B cell (primary cell): Measurements from ENCODE around the gene ZNF302.

ENCODE experiments used
- EZH2 ChIP-seq: IDR thresholded peaks from 2 replicates; pipeline ENCODE4 v1.6.1; 2012; ENCODE audit warnings: borderline replicate concordance, low read depth, mild to moderate bottlenecking, moderate library complexity, low read length; ENCODE audit not compliant: insufficient read depth, poor library complexity, severe bottlenecking
- TF ChIP-seq, protein P1 (sequence below): fragments of 200-600 bp; IDR thresholded peaks from one replicate; pipeline ENCODE4 v1.8.0; 2022; ENCODE audit warnings: antibody characterized with exemption, mild to moderate bottlenecking

DNA sequence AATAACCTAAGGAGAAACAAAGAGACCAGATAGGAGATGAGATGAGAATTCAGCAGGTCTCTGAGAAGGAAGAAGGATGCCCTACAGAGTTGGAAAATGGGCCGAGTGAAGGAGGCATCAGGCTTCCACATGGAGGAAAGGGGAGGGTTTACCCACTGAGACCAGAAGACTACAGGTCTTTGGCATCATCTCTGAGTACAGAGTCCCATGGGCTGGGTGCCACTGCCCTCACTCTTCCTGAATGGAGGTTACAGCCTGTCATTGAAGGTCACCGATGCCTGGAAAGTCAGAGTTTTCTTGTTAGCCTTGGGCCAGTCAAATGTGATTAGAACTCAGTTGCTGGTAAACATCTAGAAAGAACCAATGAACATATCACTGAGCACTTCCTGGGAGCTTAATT is 9.9 kb downstream of the ZNF302 start:
- TF ChIP-seq, protein P1, sequence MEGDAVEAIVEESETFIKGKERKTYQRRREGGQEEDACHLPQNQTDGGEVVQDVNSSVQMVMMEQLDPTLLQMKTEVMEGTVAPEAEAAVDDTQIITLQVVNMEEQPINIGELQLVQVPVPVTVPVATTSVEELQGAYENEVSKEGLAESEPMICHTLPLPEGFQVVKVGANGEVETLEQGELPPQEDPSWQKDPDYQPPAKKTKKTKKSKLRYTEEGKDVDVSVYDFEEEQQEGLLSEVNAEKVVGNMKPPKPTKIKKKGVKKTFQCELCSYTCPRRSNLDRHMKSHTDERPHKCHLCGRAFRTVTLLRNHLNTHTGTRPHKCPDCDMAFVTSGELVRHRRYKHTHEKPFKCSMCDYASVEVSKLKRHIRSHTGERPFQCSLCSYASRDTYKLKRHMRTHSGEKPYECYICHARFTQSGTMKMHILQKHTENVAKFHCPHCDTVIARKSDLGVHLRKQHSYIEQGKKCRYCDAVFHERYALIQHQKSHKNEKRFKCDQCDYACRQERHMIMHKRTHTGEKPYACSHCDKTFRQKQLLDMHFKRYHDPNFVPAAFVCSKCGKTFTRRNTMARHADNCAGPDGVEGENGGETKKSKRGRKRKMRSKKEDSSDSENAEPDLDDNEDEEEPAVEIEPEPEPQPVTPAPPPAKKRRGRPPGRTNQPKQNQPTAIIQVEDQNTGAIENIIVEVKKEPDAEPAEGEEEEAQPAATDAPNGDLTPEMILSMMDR: no peak
- no peak for TF ChIP-seq EZH2
